Islet precursor cell (in vitro differentiated cells): Measurements from ENCODE around the gene EXOC3L4.
A peak's percentile ranks its signal among the peaks of the same experiment; 100 is the strongest.

Experiments
- DNase-seq: peaks from one replicate; pipeline ENCODE4 v3.0.0-alpha.2; 2018

The EXOC3L4 gene

GRCh38 chr14:103071544-103072251, 22.8 kb upstream of the EXOC3L4 start:
- no peak for DNase-seq

- peak; percentile 64 for DNase-seq
These were observed 21.7 kb upstream of the EXOC3L4 start for GRCh38 chr14:103072595-103073366.

- DNase-seq: peak; percentile 51
These were observed 21.1 kb upstream of the EXOC3L4 start for GRCh38 chr14:103073367-103073875.

- DNase-seq: peak; percentile 52
These were observed 20.4 kb upstream of the EXOC3L4 start for GRCh38 chr14:103073876-103074728.

- peak; percentile 79 for DNase-seq
These were observed 19.7 kb upstream of the EXOC3L4 start for GRCh38 chr14:103074729-103075367.

DNA sequence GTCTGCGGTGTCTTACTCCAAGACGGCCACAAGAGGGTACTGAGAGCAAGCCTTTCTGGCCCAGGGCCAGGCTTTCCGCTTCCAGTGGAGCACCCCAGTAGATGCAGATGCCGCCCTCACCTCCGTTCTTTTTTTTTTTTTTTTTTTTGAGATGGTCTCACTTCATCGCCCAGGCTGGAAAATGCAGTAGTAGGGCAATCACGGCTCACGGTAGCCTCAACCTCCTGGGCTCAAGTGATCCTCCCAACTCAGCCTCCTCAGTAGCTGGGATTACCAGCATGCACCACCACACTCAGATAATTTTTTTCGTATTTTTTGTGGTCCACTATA, 16.1 kb upstream of the EXOC3L4 start:
- peak; percentile 83 for DNase-seq

- DNase-seq: no peak
These were observed 15.5 kb upstream of the EXOC3L4 start for GRCh38 chr14:103078860-103079587.

DNA sequence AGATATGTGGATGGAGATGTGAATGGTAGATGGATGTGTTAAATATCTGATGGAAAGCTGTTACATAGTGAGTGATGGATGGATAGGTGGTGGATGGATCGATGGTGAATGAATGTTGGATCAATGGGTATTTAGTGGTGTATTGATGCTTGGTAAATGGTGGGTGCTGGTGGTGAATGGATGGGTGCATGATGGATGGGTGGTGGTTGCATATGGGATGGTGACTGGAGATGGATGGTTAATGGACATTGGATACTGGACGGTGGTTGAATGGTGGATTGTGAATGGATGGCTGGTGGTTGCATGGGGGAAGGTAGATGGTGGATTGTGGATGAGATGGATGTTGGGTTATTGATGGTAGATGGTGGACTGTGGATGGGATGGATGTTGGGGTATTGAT, 12.6 kb upstream of the EXOC3L4 start:
- DNase-seq: no peak

DNA sequence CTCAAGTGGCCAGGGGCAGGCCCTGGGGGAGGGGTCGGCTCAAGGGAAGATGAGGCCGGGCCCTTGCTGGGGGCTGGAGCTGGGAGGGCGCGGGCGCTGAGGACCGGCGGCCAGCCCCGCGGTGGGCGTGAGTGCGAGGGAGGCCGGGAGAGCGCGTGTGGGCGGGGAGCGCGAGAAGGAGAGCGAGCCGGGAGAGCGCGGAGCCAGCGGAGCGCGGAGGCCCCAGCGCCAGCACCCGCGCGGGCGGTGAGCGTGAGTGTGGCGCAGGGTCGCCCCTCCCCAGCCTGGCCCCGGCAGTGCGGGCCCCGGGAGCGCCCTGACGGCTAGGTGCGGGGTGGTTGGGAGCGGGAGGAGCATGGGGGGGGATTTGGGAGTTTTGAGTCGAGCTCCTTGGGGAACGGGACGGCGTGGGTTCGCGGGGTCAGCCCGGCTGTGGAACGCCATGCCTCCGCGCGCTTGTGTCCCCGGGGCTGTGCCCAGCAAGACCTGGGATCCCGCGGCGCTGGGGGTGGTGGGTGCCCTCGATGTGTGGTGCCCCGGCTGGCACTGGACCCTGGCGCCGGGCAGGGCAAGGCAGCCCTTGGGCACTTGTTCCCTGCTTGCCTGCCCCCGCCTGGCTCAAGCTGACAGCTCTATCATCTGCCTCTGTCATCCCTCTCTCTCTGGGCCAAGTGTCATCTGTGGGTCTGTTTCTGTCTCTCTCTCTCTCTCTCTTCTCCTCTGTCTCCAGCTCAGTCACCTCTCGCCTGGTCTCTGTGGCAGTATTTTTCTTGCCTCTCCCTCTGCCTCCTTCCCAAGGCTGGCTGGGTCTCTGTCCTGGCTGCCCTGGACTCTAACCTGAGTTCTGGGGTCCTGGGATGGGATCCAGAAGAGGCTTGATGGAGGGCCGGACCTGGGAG, 10.3 kb upstream of the EXOC3L4 start, which contains the start of gene LBHD2:
TSS of gene LBHD2 (plus strand) at position 190 of the 899 bp plus-strand sequence. CDS start 1,803 bp downstream, outside the sequence.
- no peak for DNase-seq

DNA sequence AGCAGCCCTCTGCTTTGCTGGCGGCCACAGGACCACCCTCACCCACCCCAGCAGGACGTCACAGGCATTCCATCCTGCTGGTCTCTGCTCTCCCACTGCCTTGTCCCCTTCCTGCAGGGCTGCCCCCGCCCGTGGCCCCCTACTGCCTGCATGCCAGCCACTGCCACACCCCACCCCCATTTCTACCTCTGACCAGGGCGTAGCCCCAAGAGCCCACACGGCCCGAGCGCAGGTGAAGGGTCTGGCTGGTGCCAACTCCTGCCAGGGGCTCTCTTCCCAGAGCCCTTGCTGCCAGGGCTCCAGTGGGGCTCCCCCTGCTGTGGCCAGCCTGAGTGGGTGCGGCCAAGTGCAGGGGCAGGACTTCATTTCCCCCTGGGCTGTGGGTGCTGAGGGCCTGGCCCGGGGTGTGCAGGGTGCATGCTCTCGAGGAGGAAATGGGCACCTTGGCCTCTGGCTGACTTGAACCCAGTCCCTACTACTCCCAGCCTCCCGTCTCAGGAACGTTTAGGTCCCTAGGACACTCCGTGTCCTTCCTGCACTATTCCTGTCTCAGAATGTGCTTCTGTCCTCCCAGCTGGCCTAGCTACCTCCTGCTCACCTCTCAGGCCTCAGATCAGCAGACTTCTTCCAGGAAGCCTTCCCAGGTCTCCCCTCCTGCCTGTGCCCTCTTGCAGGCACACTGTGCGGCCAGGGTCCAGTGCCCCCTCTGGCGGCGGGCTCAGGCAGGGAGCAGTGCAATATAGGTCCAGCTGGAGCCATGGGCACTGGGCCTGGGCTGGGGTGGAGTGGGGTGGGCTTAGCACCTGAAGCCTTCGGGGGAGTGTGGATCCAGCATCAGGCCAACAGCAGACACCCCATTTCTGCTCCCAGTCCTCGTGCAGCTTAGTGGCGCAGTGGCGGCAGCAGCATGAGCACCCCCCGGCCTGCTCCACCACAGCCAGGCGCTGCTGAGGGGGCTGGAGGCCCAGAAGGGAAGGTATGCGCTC, 9.1 kb upstream of the EXOC3L4 start:
- DNase-seq: no peak

GRCh38 chr14:103086771-103087342, 7.7 kb upstream of the EXOC3L4 start:
- no peak for DNase-seq

GRCh38 chr14:103087343-103087835, 7.1 kb upstream of the EXOC3L4 start:
- no peak for DNase-seq

DNA sequence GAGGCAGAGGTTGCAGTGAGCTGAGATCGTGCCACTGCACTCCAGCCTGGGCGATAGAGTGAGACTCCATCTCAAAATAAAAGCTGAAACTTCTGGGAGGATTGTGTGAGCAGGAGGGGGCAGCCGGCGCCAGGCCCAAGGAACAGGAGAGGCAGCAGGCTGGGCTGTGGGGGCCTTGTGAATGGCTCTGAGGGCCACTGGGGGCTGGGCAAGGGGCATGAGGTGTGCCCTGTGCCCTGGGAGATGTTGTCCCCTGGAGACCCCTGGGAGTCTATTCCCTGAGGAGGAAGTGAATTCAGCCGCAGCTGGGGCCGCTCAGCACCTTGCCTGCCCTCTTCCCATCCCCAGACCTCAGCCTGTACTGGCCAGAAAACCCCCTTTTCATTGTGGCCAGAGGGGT, 5.6 kb upstream of the EXOC3L4 start:
- DNase-seq: no peak

DNA sequence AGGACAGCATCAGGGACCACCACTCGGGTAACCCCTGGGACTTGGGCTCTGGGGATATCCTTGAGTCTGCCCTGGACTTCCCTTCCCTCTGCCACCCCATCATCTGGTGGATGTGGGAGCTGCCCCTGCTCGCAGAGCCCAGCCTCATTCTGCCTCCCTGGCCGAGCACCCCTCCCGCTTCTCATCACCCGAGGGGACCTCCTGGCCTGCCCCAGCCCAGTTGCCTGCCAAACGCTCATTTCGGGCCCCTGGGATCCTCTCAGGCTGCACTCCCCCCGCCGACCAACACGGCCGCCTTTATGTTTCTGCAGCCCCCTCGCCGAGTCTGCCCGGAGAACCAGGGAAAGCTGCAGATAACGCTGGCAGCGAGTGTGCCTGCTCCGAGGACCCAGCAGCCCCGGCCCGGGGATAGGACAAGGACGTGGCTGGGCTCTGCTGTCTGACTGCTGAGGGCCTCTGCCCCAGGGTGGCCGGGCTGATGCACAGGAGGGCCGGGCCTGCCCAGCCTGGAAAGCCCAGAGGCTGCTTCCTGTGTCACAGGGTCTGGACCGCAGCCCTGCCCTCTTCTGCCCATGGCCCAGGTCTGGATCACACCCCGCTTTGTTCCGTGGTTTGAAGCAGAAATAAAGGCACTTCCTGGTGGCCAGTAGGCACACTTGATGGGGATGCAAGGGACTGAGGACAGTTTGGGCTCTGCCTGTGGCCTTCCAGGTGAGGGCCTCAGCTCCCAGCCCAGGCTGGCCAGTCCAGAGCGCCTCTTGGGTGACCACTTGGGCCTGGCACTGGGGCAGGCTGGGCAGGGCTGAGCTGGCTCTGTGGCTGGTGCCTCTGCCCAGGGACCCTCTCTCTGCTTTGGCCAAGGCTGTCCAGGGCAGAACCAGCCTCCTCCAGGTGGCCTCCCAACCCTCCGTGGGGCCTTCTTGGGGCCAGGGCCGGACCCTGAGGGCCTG, 4.9 kb upstream of the EXOC3L4 start:
- DNase-seq: no peak

GRCh38 chr14:103090481-103091020, 4.0 kb upstream of the EXOC3L4 start:
- no peak for DNase-seq

DNA sequence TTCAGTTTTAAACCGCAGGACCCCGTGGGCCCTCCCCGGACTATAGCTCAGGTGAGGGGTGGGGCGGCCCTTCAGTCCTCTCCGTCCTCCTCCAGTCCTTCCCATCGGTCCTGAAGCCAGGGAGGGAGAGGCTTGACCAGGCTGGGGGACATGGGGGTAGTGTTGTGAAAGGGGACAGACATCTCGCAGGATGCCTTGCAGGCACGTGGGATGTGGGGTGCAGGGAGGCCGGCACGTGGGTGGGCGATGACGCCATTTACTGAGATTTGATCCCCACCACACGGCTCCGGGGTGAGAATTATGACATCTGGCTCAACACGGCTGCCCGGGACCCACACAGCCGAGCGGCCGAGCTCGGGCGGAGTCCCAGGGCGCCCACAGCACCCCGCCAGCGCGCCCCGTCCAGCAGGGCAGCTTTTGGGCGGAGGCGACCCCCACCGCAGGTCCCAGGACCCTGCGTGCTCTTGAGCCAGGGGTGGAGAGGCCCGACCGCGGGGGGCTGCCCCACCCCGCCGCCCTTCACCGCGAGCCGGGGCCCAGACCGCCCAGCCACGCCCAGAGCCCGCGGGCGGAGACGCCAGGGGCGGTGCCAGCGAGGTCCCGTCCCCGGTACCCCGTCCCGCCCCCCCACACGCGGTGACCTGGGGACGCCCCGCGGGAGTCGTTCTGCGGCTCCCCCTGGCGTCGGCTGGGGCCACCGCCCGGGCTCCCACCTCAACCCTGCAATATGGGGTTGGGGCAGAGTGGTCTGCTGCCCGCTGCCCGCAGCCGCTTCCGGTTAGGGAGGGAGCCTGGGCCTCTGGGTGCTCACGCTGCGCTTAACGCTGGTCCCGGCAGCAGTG, 3.3 kb upstream of the EXOC3L4 start:
- peak; percentile 77 for DNase-seq

DNA sequence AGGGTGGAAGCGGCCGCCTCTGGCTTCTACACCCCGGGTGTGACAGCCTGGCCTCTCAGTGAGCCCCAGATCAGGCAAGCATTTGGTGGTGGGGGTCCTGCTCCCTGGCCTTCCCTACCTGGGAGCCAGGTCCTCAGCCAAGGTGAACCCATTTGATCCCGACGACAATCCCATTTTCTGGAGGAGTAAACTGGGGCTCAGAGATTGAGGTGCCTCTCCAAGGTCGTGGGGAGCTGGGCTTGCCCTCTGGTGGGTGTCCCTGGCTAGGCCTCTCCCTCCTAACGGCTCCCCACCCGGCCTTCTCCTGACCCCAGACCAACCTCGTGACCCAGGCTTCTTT, 2.7 kb upstream of the EXOC3L4 start:
- DNase-seq: no peak
